MCF 10A (cell line): Measurements from ENCODE around the gene ZNF70. TPM values are rescaled to one million over a fixed set of nuclear protein-coding genes. Genes with fewer than 3 reads are reported as not detected.

Experiments used
- BruUV-seq: library from RNA; stranded (reverse); fragments of 400-500 nt; replicated peaks from 2 replicates; lab custom pipeline; 2021; lab: Mats Ljungman, UMichigan
- CTCF ChIA-PET: fragments of 300-600 bp; sonication (Branson Sonifier 250); formaldehyde crosslinking; extraction: SDS; loops from one replicate; lab custom pipeline; 2021; ENCODE audit warnings: antibody characterized with exemption, inconsistent platforms; lab: Yijun Ruan, JAX
- POLR2A ChIA-PET: fragments of 300-600, 350-650 bp; sonication (Branson Sonifier 250); formaldehyde crosslinking; extraction: SDS; loops from one replicate; lab custom pipeline; 2020; ENCODE audit warnings: antibody characterized with exemption, inconsistent platforms; lab: Yijun Ruan, JAX
- DNase-seq: peaks from one replicate; pipeline ENCODE4 v3.0.0-alpha.2; 2018; ENCODE audit not compliant: unreplicated experiment
- H3K27ac Mint-ChIP-seq: one replicate; pipeline ENCODE4 v1.8.0; 2022; ENCODE audit warnings: mild to moderate bottlenecking, low read depth, mixed read lengths; ENCODE audit not compliant: unreplicated experiment
- H3K27me3 Mint-ChIP-seq: one replicate; pipeline ENCODE4 v1.8.0; 2022; ENCODE audit warnings: mixed read lengths; ENCODE audit not compliant: insufficient read depth, unreplicated experiment
- H3K36me3 Mint-ChIP-seq: one replicate; pipeline ENCODE4 v1.8.0; 2022; ENCODE audit warnings: mild to moderate bottlenecking, moderate library complexity, mixed read lengths; ENCODE audit not compliant: insufficient read depth, unreplicated experiment
- H3K4me1 Mint-ChIP-seq: one replicate; pipeline ENCODE4 v1.8.0; 2022; ENCODE audit warnings: mixed read lengths; ENCODE audit not compliant: insufficient read depth, unreplicated experiment
- H3K4me3 Mint-ChIP-seq: one replicate; pipeline ENCODE4 v1.8.0; 2022; ENCODE audit warnings: mild to moderate bottlenecking, moderate library complexity, mixed read lengths; ENCODE audit not compliant: unreplicated experiment
- H3K9me3 Mint-ChIP-seq: one replicate; pipeline ENCODE4 v1.8.0; 2022; ENCODE audit warnings: mixed read lengths; ENCODE audit not compliant: unreplicated experiment
- intact Hi-C: fragments of 100-400 bp; cut with micrococcal nuclease; formaldehyde crosslinking; loops from 2 replicates; pipeline ENCODE4 v1.14.1; 2022
- total RNA-seq: library from RNA; stranded (reverse); gene quantifications from 2 replicates; pipeline ENCODE4 v1.2.3, GENCODE V29; 2022
- TF ChIP-seq, protein P1 (sequence below): fragments of 200-600 bp; IDR thresholded peaks from one replicate; pipeline ENCODE4 v1.8.0; 2022; ENCODE audit warnings: antibody characterized with exemption, mild to moderate bottlenecking; ENCODE audit not compliant: unreplicated experiment

The ZNF70 gene
- total RNA-seq, 1 experiment from 2014 or later = 3.3 TPM

DNA sequence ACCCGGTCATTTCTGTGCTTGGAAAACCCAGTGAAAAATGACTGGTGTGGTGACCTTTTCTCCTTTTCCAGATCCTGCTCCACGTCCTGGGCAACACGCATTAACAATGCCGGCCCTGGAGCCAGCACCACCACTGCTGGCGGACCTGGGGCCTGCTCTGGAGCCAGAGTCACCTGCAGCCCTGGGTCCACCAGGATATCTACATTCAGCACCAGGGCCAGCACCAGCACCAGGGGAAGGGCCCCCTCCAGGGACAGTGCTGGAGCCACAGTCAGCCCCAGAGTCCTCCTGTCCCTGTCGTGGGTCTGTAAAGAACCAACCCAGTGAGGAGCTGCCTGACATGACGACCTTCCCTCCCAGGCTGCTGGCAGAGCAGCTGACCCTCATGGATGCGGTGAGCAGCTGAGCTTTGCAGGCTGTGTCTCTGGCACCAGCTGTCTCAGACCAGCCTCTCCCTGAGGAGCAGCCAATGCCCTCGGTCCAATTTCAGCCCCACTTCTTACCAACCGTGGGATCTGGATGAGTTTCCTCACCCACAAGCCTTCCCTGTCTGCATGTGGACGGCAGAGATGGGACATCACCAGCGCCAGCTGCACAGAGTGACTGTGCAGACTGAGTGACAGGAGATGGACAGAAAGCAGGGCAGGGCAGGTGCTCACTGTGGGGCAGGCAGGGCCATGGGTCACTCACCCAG, 58.2 kb downstream of the ZNF70 start:
- Mint-ChIP-seq H3K27ac (no peak overlapping the region), H3K36me3 (peaks cover 15% of the 10 kb centered on the region), H3K4me3 (no peak overlapping the region), H3K27me3 (no peaks in the 10 kb centered on the region), H3K4me1 (no peaks in the 10 kb centered on the region), H3K9me3 (no peaks in the 10 kb centered on the region)
- CTCF ChIA-PET = interaction anchor here (0.5 to 0.6 kb wide), 2 partner anchors 10 to 31 kb away, joined by 3 read pairs; no protein-coding TSS in a partner anchor
- TF ChIP-seq, protein P1, sequence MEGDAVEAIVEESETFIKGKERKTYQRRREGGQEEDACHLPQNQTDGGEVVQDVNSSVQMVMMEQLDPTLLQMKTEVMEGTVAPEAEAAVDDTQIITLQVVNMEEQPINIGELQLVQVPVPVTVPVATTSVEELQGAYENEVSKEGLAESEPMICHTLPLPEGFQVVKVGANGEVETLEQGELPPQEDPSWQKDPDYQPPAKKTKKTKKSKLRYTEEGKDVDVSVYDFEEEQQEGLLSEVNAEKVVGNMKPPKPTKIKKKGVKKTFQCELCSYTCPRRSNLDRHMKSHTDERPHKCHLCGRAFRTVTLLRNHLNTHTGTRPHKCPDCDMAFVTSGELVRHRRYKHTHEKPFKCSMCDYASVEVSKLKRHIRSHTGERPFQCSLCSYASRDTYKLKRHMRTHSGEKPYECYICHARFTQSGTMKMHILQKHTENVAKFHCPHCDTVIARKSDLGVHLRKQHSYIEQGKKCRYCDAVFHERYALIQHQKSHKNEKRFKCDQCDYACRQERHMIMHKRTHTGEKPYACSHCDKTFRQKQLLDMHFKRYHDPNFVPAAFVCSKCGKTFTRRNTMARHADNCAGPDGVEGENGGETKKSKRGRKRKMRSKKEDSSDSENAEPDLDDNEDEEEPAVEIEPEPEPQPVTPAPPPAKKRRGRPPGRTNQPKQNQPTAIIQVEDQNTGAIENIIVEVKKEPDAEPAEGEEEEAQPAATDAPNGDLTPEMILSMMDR = no peak
- intact Hi-C loops = no loop called here
- no TSS peak for BruUV-seq
- POLR2A ChIA-PET = no interaction called here
- no peak for DNase-seq

DNA sequence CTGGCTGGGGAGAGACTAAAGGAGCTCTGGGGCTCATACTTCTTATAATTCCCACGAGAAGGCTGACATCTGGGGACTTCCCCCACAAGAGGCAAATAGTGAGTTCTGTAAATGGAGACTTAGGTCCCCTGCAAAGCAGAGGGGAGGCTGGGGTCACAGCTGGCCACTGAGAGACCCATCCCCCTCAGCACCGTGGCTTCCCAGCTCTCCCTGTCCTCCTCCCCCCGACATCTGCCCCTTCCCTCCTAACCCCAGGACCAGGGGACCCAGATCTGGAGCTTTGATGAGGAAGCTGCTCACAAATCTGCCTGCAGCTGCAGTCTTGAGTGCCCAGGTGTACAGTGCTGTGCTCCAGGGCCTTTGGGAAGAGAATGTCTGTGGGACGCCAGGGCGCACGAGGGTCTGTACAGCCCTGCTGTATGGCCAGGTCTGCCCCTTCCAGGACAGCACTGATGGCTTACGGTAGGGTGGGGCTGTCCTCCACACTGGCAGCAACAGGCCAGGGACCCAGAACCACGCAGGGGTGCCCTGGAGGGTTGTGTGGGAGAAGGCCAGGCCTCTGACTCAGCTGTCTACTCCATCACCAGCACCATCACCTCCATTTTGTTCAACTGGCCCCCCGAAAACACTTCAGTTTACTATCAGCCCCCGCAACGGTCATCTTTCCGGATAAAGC, 59.0 kb downstream of the ZNF70 start:
- CTCF ChIA-PET = no interaction called here
- no peak overlapping the region for H3K27ac Mint-ChIP-seq
- no peaks in the 10 kb centered on the region for H3K9me3 Mint-ChIP-seq
- no TSS peak for BruUV-seq
- no peaks in the 10 kb centered on the region for H3K4me1 Mint-ChIP-seq
- peaks cover 15% of the 10 kb centered on the region for H3K36me3 Mint-ChIP-seq
- intact Hi-C loops = no loop called here
- no peak overlapping the region for H3K4me3 Mint-ChIP-seq
- DNase-seq = no peak
- TF ChIP-seq, protein P1 = no peak
- no peaks in the 10 kb centered on the region for H3K27me3 Mint-ChIP-seq
- POLR2A ChIA-PET = interaction anchor here (0.6 to 0.7 kb wide), 2 partner anchors 431 to 640 kb away, joined by 3 read pairs; no protein-coding TSS in a partner anchor

DNA sequence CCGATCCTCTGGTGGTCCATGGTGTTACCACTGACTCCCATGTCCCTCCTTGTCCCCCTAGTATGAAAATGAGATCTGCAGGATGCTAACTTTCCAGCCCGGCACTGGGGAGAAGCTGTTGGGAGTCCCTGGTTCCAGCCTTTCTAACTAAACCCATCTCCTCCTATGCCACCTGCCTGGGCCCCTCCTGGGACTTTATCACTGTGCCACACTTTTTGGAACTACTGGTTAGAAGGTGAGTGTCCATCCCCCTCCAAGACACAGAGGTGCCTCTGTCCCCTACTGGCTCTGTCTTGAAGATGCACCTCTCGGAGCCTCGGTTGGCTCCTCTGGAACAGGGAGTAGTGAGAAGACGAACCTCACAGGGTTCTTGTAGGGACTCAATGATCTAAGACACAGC, 60.2 kb downstream of the ZNF70 start, which contains the start of gene RGL4:
RGL4 (plus strand) TSS at position 301 of the 400 bp plus-strand sequence. CDS start 1,018 bp downstream, outside the sequence.
- no peaks in the 10 kb centered on the region for H3K4me1 Mint-ChIP-seq
- TF ChIP-seq, protein P1 = no peak
- H3K27me3 Mint-ChIP-seq = no peaks in the 10 kb centered on the region
- DNase-seq = no peak
- H3K4me3 Mint-ChIP-seq = no peak within 1 kb of the TSS
- peaks cover 15% of the 10 kb centered on the region for H3K36me3 Mint-ChIP-seq
- ChIA-PET CTCF (no interaction called here), POLR2A (no interaction called here)
- no peaks in the 10 kb centered on the region for H3K9me3 Mint-ChIP-seq
- no peak within 1 kb of the TSS for H3K27ac Mint-ChIP-seq
- intact Hi-C loops = no loop called here
- no TSS peak for BruUV-seq

DNA sequence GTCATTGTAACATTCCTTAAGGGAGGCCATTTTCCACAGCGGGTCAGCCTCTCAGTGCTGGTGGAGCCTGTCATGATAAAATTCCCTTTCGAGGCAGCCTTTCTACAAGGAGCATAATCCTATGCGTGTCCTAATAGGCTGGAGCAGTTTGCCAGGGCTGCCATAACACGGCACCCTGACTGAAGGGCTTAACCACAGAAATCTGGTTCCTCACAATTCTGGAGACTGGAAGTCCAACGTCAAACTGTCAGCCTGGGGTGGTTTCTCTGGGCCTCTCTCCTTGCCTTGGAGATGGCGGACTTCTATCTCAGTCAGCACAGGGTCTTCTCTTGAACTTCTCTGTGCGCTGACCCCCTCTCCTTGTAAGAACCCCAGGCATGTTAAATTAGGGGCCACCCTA, 61.5 kb downstream of the ZNF70 start:
- TF ChIP-seq, protein P1 = no peak
- POLR2A ChIA-PET = no interaction called here

More for the DNA sequence above, 61.5 kb downstream of the ZNF70 start:
- Mint-ChIP-seq H3K9me3 (no peaks in the 10 kb centered on the region), H3K4me1 (no peaks in the 10 kb centered on the region), H3K27ac (no peak overlapping the region), H3K27me3 (no peaks in the 10 kb centered on the region), H3K4me3 (no peak overlapping the region), H3K36me3 (peaks cover 13% of the 10 kb centered on the region)
- intact Hi-C loops = no loop called here
- DNase-seq = no peak
- CTCF ChIA-PET = no interaction called here
- BruUV-seq = no TSS peak
